Caco-2 (cell line): ENCODE results near the gene ETV6. TPM values are rescaled to one million over a fixed set of nuclear protein-coding genes. Genes with fewer than 3 reads are reported as not detected.
"Not testable (repeated sequence)": the region's sequence is repeated elsewhere in the genome, so short reads cannot be mapped to it uniquely, and the experiment has no call there.

ENCODE experiments used
- BruUV-seq: library from RNA; stranded (reverse); fragments of 400-500 nt; replicated peaks from 2 replicates; lab custom pipeline; 2021; lab: Mats Ljungman, UMichigan
- CTCF ChIA-PET: fragments of 300-600 bp; sonication (Branson Sonifier 250); formaldehyde crosslinking; loops from one replicate; lab custom pipeline; 2022; ENCODE audit warnings: antibody characterized with exemption; lab: Charles Lee
- POLR2A ChIA-PET: fragments of 300-600 bp; sonication (Branson Sonifier 250); formaldehyde crosslinking; loops from one replicate; lab custom pipeline; 2022; ENCODE audit warnings: antibody characterized with exemption; lab: Charles Lee
- DNase-seq, 2 experiments: peaks; one replicate each; pipeline versions ENCODE4 v3.0.0 to v3.0.0-alpha.2; 2020 to 2022
- H3K27me3 ChIP-seq: replicated peaks from 2 replicates; pipeline ENCODE4 v1.6.0; 2011; ENCODE audit warnings: low read length; ENCODE audit not compliant: control insufficient read depth, insufficient read depth
- H3K36me3 ChIP-seq: 2 replicates; pipeline ENCODE4 v1.5.1; 2011; ENCODE audit warnings: low read length; ENCODE audit not compliant: control insufficient read depth, insufficient read depth
- H3K4me1 ChIP-seq: fragments of 250-450 bp; sonication (Bioruptor Pico); 2 replicates; pipeline ENCODE4 v1.5.1; 2020; ENCODE audit warnings: mild to moderate bottlenecking
- H3K4me3 ChIP-seq: 2 replicates; pipeline ENCODE4 v1.5.1; 2011; ENCODE audit warnings: low read depth, mild to moderate bottlenecking, control low read depth, low read length
- H3K9me3 ChIP-seq: fragments of 250-450 bp; sonication (Bioruptor Pico); 2 replicates; pipeline ENCODE4 v1.5.1; 2020; ENCODE audit warnings: mild to moderate bottlenecking, moderate library complexity
- H3K27ac Mint-ChIP-seq: one replicate; pipeline ENCODE4 v1.8.0; 2022; ENCODE audit warnings: mixed read lengths; ENCODE audit not compliant: unreplicated experiment
- H3K27me3 Mint-ChIP-seq: one replicate; pipeline ENCODE4 v1.8.0; 2022; ENCODE audit warnings: mixed read lengths; ENCODE audit not compliant: insufficient read depth, unreplicated experiment
- H3K36me3 Mint-ChIP-seq: one replicate; pipeline ENCODE4 v1.8.0; 2022; ENCODE audit warnings: mild to moderate bottlenecking, mixed read lengths; ENCODE audit not compliant: insufficient read depth, unreplicated experiment
- H3K4me1 Mint-ChIP-seq: one replicate; pipeline ENCODE4 v1.8.0; 2022; ENCODE audit warnings: low read depth, mixed read lengths; ENCODE audit not compliant: unreplicated experiment
- H3K4me3 Mint-ChIP-seq: one replicate; pipeline ENCODE4 v1.8.0; 2022; ENCODE audit warnings: mild to moderate bottlenecking, moderate library complexity, mixed read lengths; ENCODE audit not compliant: unreplicated experiment
- H3K9me3 Mint-ChIP-seq: one replicate; pipeline ENCODE4 v1.8.0; 2022; ENCODE audit warnings: mixed read lengths; ENCODE audit not compliant: unreplicated experiment
- CTCF ChIP-seq, 2 experiments: fragments of 200-600 bp in 1 of 2; IDR thresholded peaks; 1 replicate in 1 of 2; 2 replicates in 1 of 2; pipeline versions ENCODE4 v1.5.1 to v1.8.0; 2011 to 2022; ENCODE audit warnings: antibody characterized with exemption in 1 of 2, control low read depth in 1 of 2, inconsistent platforms in 1 of 2, low read depth in 1 of 2, low read length in 1 of 2, mild to moderate bottlenecking in 1 of 2, moderate library complexity in 1 of 2; ENCODE audit not compliant: insufficient read depth in 1 of 2, severe bottlenecking in 1 of 2, unreplicated experiment in 1 of 2
- intact Hi-C: fragments of 100-400 bp; cut with micrococcal nuclease; formaldehyde crosslinking; loops from one replicate; pipeline ENCODE4 v1.10.0; 2022; ENCODE audit not compliant: unreplicated experiment
- total RNA-seq: library from RNA; stranded (reverse); gene quantifications from 2 replicates; pipeline ENCODE4 v1.2.3, GENCODE V29; 2022

ETV6 gene
- total RNA-seq, 1 experiment from 2014 or later, result 15.6 TPM

- Histone ChIP-seq H3K9me3 (0 out of 2 replicates have a peak, but pooled peaks cover 3% of the 10 kb centered on the region), H3K4me1 (no peaks in the 10 kb centered on the region), H3K36me3 (no peaks in the 10 kb centered on the region), H3K27me3 (no peaks in the 10 kb centered on the region), H3K4me3 (no peak overlapping the region)
- POLR2A ChIA-PET, result no interaction called here
- no peak for DNase-seq
- Mint-ChIP-seq H3K27ac (no peak overlapping the region), H3K9me3 (peaks cover 22% of the 10 kb centered on the region), H3K4me3 (no peak overlapping the region), H3K36me3 (peaks cover 6% of the 10 kb centered on the region), H3K4me1 (no peaks in the 10 kb centered on the region), H3K27me3 (peaks cover 13% of the 10 kb centered on the region)
- intact Hi-C loops, result no loop called here
- CTCF ChIA-PET, result no interaction called here
- BruUV-seq, result no TSS peak
- TF ChIP-seq CTCF (IDR thresholded peaks at IDR 0.05; ENCODE audit: insufficient read depth in 1 of 2, low read depth in 1 of 2, low read length in 1 of 2, severe bottlenecking in 1 of 2, unreplicated experiment in 1 of 2), result no peak
Observed at GRCh38 chr12:11905534-11905933, 256.1 kb downstream of the ETV6 start.

- BruUV-seq, result no TSS peak
- no peaks in the 10 kb centered on the region for H3K36me3 ChIP-seq
- no peaks in the 10 kb centered on the region for H3K4me1 ChIP-seq
- H3K4me3 Mint-ChIP-seq, result no peak overlapping the region
- H3K27me3 ChIP-seq, result no peaks in the 10 kb centered on the region
- H3K27ac Mint-ChIP-seq, result no peak overlapping the region
- peaks cover 6% of the 10 kb centered on the region for H3K36me3 Mint-ChIP-seq
- H3K4me1 Mint-ChIP-seq, result no peaks in the 10 kb centered on the region
- POLR2A ChIA-PET, result no interaction called here
- H3K4me3 ChIP-seq, result no peak overlapping the region
- peaks cover 22% of the 10 kb centered on the region for H3K9me3 Mint-ChIP-seq
- no peak for TF ChIP-seq CTCF (IDR thresholded peaks at IDR 0.05; ENCODE audit: insufficient read depth in 1 of 2, low read depth in 1 of 2, low read length in 1 of 2, severe bottlenecking in 1 of 2, unreplicated experiment in 1 of 2)
- H3K9me3 ChIP-seq, result 0 out of 2 replicates have a peak, but pooled peaks cover 3% of the 10 kb centered on the region
- no peak for DNase-seq
- H3K27me3 Mint-ChIP-seq, result peaks cover 13% of the 10 kb centered on the region
- CTCF ChIA-PET, result no interaction called here
- intact Hi-C loops, result no loop called here
Observed at GRCh38 chr12:11906286-11906935, 256.9 kb downstream of the ETV6 start.

- Histone ChIP-seq H3K9me3 (0 out of 2 replicates have a peak, but pooled peaks cover 3% of the 10 kb centered on the region), H3K4me3 (no peak overlapping the region), H3K36me3 (no peaks in the 10 kb centered on the region), H3K27me3 (no peaks in the 10 kb centered on the region), H3K4me1 (no peaks in the 10 kb centered on the region)
- Mint-ChIP-seq H3K36me3 (peaks cover 6% of the 10 kb centered on the region), H3K27me3 (peaks cover 17% of the 10 kb centered on the region), H3K4me3 (no peak overlapping the region), H3K4me1 (no peaks in the 10 kb centered on the region), H3K9me3 (peaks cover 22% of the 10 kb centered on the region), H3K27ac (no peak overlapping the region)
- no peak for DNase-seq
- intact Hi-C loops, result no loop called here
- CTCF ChIA-PET, result interaction anchor here (0.5 kb wide), 2 partner anchors 16 to 130 kb away, joined by 3 to 5 read pairs; no protein-coding TSS in a partner anchor
- POLR2A ChIA-PET, result no interaction called here
- no TSS peak for BruUV-seq
- no peak for TF ChIP-seq CTCF (IDR thresholded peaks at IDR 0.05; ENCODE audit: insufficient read depth in 1 of 2, low read depth in 1 of 2, low read length in 1 of 2, severe bottlenecking in 1 of 2, unreplicated experiment in 1 of 2)
Observed at GRCh38 chr12:11907625-11908024, 258.2 kb downstream of the ETV6 start.

- H3K36me3 Mint-ChIP-seq, H3K4me1 Mint-ChIP-seq, intact Hi-C loops, H3K4me3 Mint-ChIP-seq, BruUV-seq, H3K4me1 ChIP-seq, POLR2A ChIA-PET, H3K36me3 ChIP-seq, H3K27ac Mint-ChIP-seq, H3K4me3 ChIP-seq, DNase-seq, H3K27me3 ChIP-seq, H3K27me3 Mint-ChIP-seq, H3K9me3 ChIP-seq: not testable (repeated sequence)
- CTCF ChIA-PET, result interaction anchor here (0.7 kb wide), 1 partner anchor 692 kb away, joined by 3 read pairs; no protein-coding TSS in a partner anchor
- H3K9me3 Mint-ChIP-seq, result peaks cover 22% of the 10 kb centered on the region
Observed at GRCh38 chr12:11909406-11909805, 259.9 kb downstream of the ETV6 start.
